Measurements from ENCODE around the gene PRRG4. TPM values are rescaled to one million over a fixed set of nuclear protein-coding genes. Genes with fewer than 3 reads are reported as not detected.

The PRRG4 gene
- total RNA-seq, 1 experiment from 2014 or later, result 11.5 TPM

DNA sequence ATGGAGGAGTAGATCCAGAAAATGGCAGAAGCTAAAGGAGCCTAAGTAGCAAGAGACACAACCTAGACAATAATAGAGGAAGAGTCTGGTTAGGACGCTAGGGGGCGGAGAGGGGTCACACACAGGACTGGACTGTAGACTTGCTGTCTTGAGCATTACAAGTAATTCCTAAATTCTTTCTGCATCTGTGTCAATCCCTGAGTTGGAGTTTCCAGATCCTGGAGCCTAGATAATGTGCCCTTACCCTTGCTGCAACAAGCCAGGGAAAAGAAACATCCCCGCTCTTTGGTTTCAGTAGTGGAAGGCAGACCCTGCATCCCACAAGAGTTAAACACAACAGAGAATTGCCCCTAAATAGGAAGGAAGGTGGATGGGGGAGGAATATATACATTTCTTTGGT, 20.4 kb upstream of the PRRG4 start:
- no peaks in the 10 kb centered on the region for H3K27me3 ChIP-seq (ENCODE audit: insufficient read depth, low read depth)
- H3K36me3 ChIP-seq (ENCODE audit: low read depth), result no peaks in the 10 kb centered on the region
- H3F3A ChIP-seq (ENCODE audit: insufficient read depth, low read depth), result no peaks in the 10 kb centered on the region
- H4K20me1 ChIP-seq (ENCODE audit: insufficient read depth), result no peaks in the 10 kb centered on the region
- H3K79me2 ChIP-seq (ENCODE audit: low read depth), result no peaks in the 10 kb centered on the region
- peak; percentile 94 for TF ChIP-seq CTCF (conservative IDR thresholded peaks at IDR 0.05)
- no peak for TF ChIP-seq EZH2 (IDR thresholded peaks at IDR 0.05; ENCODE audit: low read depth)
- intact Hi-C loops (cut with micrococcal nuclease; ENCODE audit: unreplicated experiment), result loop anchor here (1.0 to 10.0 kb wide), 3 partner anchors 83 to 1015 kb away; partner anchors contain the start of gene QSER1
- no peaks in the 10 kb centered on the region for H3K4me1 ChIP-seq (replicated peaks; ENCODE audit: insufficient read depth)
- no peak overlapping the region for H3K27ac ChIP-seq
- no peaks in the 10 kb centered on the region for H3K9me3 ChIP-seq (ENCODE audit: insufficient read depth, low read depth)
- ChIA-PET CTCF (interaction anchor here (0.7 to 2.0 kb wide), 4 partner anchors 85 to 256 kb away, joined by 3 to 7 read pairs (median 5); partner anchors contain the start of gene EIF3M), POLR2A (ENCODE audit: unreplicated experiment) (interaction anchor here (0.5 to 0.6 kb wide), 2 partner anchors 42 to 64 kb away, joined by 3 to 6 read pairs; no protein-coding TSS in a partner anchor)
- H3K9me2 ChIP-seq (ENCODE audit: insufficient read depth), result no peaks in the 10 kb centered on the region
- H2AFZ ChIP-seq, result no peak overlapping the region
- DNase-seq, result peak; percentile 66 to 73
- no peak overlapping the region for H3K4me3 ChIP-seq
- no peak overlapping the region for H3K4me2 ChIP-seq
- BruUV-seq (replicated peaks), result no TSS peak

DNA sequence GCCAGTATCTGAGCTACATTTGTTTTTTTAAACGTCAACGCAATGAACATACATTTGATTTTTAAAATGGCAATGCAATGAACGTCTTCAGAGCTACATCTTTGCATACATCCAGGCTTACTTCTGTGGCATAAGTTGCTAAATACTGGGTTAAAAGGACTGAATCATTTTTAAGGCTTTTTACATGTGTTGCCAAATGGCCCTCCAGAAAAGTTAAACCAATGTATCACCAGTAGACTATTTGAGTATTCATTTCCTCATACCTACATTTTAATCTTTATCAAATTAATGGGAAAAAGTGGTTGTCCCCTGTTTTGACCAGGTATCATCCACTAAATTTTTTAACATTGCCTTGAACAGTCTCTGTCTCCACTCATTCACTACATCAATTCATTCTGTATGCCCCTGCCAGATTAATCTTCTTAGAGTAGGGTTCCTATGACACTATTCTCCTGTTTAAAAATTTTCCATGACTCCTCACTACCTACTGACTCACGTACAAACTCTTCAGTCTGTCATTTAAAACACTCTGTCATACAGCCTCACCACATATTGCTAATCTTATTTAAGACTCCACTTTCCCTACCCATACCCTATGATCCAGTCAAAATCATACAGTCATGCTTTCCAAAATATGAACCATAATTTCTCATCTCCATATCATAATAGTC, 12.4 kb upstream of the PRRG4 start:
- H3K27ac ChIP-seq, result peak overlapping the region; percentile 20; the same call in 1 of the 2 replicates
- no peaks in the 10 kb centered on the region for H3K27me3 ChIP-seq (ENCODE audit: insufficient read depth, low read depth)
- TF ChIP-seq CTCF (conservative IDR thresholded peaks at IDR 0.05), result no peak
- TF ChIP-seq EZH2 (IDR thresholded peaks at IDR 0.05; ENCODE audit: low read depth), result no peak
- no TSS peak for BruUV-seq (replicated peaks)
- intact Hi-C loops (cut with micrococcal nuclease; ENCODE audit: unreplicated experiment), result no loop called here
- peaks cover 5% of the 10 kb centered on the region; the same call in 1 of the 2 replicates for H3K9me3 ChIP-seq (ENCODE audit: insufficient read depth, low read depth)
- no peaks in the 10 kb centered on the region for H3K9me2 ChIP-seq (ENCODE audit: insufficient read depth)
- no peak overlapping the region for H3K4me3 ChIP-seq
- no peak overlapping the region for H2AFZ ChIP-seq
- H4K20me1 ChIP-seq (ENCODE audit: insufficient read depth), result no peaks in the 10 kb centered on the region
- H3K79me2 ChIP-seq (ENCODE audit: low read depth), result no peaks in the 10 kb centered on the region
- ChIA-PET CTCF (no interaction called here), POLR2A (ENCODE audit: unreplicated experiment) (interaction anchor here (0.5 kb wide), 1 partner anchor 437 kb away, joined by 3 read pairs; no protein-coding TSS in a partner anchor)
- DNase-seq, result peak in 1 of 2 experiments; percentile 62
- H3K4me1 ChIP-seq (replicated peaks; ENCODE audit: insufficient read depth), result peaks cover 35% of the 10 kb centered on the region
- peaks cover 14% of the 10 kb centered on the region for H3F3A ChIP-seq (ENCODE audit: insufficient read depth, low read depth)
- H3K4me2 ChIP-seq, result peak overlapping the region; percentile 11; the same call in 1 of the 2 replicates
- H3K36me3 ChIP-seq (ENCODE audit: low read depth), result no peaks in the 10 kb centered on the region

- H3F3A ChIP-seq (ENCODE audit: insufficient read depth, low read depth), result peaks cover 15% of the 10 kb centered on the region
- no peak overlapping the region for H2AFZ ChIP-seq
- no peaks in the 10 kb centered on the region for H3K9me2 ChIP-seq (ENCODE audit: insufficient read depth)
- intact Hi-C loops (cut with micrococcal nuclease; ENCODE audit: unreplicated experiment), result no loop called here
- peaks cover 5% of the 10 kb centered on the region; the same call in 1 of the 2 replicates for H3K9me3 ChIP-seq (ENCODE audit: insufficient read depth, low read depth)
- H3K4me2 ChIP-seq, result peak overlapping the region; percentile 11; the same call in 1 of the 2 replicates
- TF ChIP-seq CTCF (conservative IDR thresholded peaks at IDR 0.05) (no peak), EZH2 (IDR thresholded peaks at IDR 0.05; ENCODE audit: low read depth) (no peak)
- no peaks in the 10 kb centered on the region for H3K27me3 ChIP-seq (ENCODE audit: insufficient read depth, low read depth)
- no peak overlapping the region for H3K4me3 ChIP-seq
- ChIA-PET POLR2A (ENCODE audit: unreplicated experiment) (no interaction called here), CTCF (no interaction called here)
- BruUV-seq (replicated peaks), result no TSS peak
- peaks cover 37% of the 10 kb centered on the region for H3K4me1 ChIP-seq (replicated peaks; ENCODE audit: insufficient read depth)
- no peaks in the 10 kb centered on the region for H3K36me3 ChIP-seq (ENCODE audit: low read depth)
- H3K79me2 ChIP-seq (ENCODE audit: low read depth), result no peaks in the 10 kb centered on the region
- no peaks in the 10 kb centered on the region for H4K20me1 ChIP-seq (ENCODE audit: insufficient read depth)
- DNase-seq, result no peak
- H3K27ac ChIP-seq, result peak overlapping the region; percentile 20; the same call in 1 of the 2 replicates
These were observed 11.9 kb upstream of the PRRG4 start for GRCh38 chr11:32817852-32818183.

All from PC-9 (cell line).